HG03280 (cell line): Measurements from ENCODE around the gene COMMD3.
A peak's percentile ranks its signal among the peaks of the same experiment; 100 is the strongest.
"Not testable (repeated sequence)": the region's sequence is repeated elsewhere in the genome, so short reads cannot be mapped to it uniquely, and the experiment has no call there.

Experiments used
- ATAC-seq: cut with Tn5 transposase; IDR thresholded peaks from one replicate; pipeline ENCODE4 v1.9.1; 2021; ENCODE audit warnings: mild to moderate bottlenecking, moderate library complexity; ENCODE audit not compliant: unreplicated experiment

COMMD3 gene

DNA sequence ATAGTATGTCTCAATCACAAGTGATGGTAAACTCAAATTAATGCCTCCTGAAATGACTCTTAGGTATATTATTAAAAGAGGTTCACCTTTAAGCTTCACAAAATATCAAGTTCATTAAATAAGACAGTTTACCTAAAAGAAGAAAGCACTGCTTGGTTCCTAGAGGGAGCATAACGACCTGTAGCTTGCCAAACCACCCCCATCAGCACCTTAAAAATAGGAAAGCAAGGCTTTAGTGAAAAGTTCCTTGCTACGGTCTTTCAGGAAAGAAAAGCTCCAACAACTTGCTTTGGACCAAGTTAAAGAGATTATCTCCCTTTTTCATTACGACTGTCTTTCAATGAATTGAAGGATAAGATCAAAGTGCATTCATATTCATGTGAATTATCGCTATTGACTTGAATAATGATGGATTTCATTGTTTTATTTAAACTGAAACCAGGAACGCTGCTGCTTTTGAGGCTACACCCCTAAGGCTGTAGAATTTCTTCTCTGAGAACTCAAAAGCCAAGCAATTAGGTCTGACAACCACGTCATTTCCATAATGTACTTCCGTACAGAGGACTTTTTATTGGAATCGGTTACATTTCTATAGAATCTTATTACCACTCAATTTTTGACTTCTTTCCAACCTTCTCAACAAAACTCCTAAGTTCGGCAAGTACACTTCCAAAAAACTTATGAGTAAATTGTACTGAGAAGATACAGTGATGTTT lies 22.2 kb downstream of the COMMD3 start:
- ATAC-seq, result no peak

DNA sequence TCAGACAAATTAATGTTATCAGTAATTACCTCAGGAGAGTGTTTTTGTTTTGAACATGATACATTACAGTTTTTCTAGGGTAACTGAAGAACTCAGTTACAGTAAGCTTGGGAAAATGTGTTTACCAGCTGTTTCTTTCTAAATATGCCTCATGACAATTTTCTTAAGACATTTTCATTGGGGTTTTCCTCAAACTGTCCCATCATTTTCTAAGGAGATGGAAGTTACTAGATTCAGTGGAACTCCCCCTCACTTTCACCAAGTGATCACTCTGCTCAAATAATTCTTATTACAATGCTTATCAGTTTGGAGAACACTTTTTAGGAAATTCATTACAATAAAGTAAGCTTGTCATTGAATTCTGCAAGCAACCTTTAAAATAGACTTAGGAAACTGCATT lies 22.7 kb downstream of the COMMD3 start:
- no peak for ATAC-seq

DNA sequence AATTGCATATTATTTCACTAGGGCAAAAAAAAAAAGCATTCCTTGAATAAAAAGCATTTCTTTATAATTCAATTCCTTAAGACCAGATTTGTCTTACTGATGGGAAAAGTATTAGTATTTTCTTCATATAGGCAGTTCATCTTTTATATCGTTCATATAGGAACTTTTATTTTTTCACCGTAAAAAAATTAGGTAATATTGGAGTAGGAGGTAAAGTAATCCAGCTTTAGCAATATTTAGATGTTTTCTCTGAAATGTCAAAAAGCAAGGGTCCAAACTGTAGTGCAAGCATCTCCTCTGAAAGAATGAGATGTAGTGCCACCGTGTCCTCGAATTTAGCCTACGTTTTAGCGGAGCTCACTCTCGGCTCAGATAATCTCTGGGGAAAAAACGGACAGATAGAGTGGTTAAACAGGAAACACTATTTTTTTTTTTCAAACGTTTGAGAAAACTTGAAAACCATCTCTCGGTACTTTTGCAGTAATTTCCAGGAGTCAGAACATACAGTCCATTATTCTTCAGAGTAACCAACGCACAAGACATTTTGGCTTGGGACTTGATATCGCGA lies 23.7 kb downstream of the COMMD3 start:
- ATAC-seq, result no peak

DNA sequence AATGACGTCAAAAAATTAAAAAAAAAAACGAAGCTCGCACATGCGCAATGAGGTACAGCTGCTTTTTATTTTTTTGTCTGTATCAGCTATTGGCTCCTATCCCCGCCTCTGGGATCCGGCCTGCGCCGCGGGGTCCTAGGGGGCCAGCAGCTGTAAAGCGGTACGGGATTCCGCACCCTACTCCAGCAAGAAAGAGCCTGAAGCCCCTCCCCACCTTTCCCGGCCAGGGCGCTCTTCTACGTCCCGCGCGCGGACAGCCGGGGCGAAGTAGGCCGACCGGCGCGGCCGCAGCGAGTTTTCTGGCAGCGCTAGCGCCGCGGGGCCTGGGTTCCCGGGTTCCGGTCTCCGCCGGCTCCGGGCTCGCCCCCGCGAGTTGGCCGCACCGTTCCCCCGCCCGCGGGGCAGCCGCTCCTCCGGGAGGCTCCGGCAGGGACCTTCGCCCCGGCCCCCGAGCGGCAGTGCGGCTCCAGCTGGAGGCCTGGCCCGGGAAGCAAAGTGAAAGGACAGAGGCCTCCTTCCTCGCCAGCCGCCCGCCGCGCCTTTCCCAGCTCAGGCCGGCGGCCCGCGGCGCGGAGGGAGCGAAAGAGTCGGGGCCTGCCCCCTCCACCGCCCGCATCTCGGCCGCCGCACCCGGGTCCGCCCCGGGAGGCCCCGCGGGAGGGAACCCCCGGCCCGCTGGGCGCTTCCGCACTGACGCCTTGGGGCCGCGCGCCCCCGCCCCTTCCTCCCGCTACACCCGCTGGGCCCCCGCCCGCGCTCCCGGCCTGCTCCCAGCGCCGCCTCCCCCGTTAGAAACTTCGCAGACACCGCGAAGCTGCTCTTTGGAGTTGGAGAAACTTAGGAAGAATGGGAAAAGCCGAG lies 24.4 kb downstream of the COMMD3 start:
- peak; percentile 42 for ATAC-seq

DNA sequence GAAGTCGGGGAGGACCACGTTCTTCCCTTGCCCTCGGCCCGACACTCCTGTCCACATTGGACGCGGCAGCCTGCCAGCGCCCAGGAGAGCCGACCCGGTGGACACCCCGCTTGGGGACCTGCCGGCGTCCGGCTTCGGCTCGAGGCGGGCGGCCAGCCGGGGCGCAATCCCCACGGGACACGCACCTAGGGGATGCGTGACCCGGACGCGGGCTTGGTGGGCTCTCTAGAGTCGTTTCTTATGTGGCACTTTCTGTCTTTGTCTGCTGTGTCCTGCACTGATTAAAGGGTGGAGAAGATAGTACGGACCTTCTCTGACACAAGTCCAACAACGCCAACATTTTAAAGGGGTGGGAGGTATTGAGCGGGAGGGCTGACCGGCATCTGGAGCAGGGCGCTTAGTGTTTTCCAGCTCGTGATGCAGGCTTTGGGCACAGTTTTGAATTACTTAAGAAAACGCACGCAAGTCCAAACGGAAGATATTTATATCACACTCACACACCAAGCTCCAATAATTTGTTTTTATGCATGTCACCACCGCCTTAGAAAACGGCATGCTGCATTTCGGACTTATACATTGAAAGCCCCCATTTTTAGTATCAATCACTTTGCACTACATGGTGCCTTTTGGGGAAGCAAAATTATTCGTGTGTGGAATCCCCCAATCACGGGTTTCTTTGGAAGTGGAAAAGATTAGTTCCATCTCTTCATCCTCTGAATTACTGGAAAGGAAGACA lies 25.2 kb downstream of the COMMD3 start:
- ATAC-seq, result peak; percentile 14

DNA sequence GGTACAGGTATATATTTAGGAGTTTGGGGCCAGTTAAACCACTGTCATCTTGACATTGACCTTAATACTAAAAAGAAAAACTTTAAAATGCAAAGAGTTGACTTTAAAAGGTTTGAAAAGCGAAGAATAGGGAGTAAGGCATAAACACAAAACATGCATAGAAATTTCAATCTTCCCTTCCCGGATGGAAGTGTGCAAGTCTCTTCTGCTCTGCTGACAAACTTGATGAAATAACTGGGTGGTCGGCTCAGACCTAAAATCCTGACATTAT lies 25.7 kb downstream of the COMMD3 start:
- no peak for ATAC-seq

DNA sequence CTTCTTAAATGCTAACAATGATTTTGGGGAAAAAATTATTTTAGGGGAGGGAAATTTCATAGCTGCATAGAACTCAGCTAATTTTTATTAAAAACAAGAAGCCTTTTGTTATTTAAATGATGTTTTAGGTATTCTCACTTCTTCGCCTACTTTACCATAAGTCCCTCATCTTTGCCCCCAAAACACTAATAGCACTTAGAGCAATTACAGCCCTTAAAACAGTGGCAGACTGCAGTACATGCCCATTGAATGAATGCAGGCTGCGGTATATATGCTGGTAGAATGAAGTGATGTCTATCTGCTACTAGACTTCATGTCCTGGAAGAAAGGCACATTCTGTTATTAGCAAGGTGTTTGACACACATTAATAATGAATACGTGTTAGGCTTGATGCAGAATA lies 26.2 kb downstream of the COMMD3 start:
- no peak for ATAC-seq

DNA sequence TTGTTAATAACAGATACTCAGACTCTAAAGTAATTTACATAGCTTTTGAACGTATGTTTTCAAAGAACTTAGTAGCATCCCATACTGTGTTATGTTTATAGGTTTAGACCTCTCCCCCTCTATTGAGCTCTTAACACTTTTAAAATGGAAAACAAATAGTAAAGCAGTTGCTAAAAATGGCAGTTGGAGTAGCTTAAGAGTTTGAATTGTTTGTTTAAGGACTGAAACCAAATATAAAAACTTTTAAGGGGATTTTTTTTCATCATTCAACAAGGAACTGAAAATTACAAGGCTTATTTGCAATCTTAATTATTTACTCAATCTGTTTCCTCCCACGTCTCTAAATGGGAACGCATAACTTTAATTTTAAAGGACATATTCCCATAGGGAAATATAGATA lies 27.5 kb downstream of the COMMD3 start:
- no peak for ATAC-seq

DNA sequence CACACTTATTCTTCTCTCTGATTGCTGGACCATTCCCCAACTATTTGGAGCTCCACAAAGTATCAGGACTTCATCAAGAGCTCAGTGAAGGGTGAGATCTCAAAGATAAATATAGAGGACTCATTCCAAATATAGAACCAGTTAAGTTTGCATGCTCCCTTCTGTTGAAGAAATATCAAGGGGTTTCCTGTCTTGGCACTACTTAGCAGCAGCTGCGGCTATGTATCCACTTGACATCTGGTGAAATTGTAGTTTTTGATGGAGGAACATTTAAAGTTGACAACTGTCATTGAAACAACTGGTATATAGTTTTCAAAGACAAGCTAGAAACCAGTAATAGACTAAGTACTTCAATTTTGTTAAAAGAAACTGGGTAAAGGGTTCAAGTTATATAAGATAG lies 28.1 kb downstream of the COMMD3 start:
- ATAC-seq, result no peak

DNA sequence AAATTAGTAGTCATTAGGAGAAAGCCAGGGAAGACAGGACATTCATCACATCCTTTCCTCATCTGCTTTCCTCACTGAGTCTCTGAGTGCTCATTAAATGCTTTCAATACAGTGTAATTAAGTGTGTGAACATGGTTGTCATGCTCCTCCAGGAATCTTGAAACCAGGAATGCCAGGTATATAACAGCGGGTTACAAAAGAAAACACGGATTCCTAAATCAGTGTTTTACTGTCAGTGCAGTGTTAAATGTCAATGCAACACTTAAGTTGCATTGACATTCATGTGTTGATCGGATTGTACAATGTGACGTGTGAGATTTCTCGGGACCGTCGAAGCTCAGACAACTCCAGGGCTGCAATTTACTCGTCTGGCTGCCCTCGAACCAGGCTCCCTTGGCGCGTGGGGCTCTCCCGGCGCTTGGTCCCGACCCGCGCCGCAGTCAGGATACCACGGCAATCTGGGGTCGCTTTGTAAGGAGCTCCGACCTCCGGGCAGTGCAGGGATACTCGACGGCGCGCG lies 28.7 kb downstream of the COMMD3 start:
- ATAC-seq, result no peak

DNA sequence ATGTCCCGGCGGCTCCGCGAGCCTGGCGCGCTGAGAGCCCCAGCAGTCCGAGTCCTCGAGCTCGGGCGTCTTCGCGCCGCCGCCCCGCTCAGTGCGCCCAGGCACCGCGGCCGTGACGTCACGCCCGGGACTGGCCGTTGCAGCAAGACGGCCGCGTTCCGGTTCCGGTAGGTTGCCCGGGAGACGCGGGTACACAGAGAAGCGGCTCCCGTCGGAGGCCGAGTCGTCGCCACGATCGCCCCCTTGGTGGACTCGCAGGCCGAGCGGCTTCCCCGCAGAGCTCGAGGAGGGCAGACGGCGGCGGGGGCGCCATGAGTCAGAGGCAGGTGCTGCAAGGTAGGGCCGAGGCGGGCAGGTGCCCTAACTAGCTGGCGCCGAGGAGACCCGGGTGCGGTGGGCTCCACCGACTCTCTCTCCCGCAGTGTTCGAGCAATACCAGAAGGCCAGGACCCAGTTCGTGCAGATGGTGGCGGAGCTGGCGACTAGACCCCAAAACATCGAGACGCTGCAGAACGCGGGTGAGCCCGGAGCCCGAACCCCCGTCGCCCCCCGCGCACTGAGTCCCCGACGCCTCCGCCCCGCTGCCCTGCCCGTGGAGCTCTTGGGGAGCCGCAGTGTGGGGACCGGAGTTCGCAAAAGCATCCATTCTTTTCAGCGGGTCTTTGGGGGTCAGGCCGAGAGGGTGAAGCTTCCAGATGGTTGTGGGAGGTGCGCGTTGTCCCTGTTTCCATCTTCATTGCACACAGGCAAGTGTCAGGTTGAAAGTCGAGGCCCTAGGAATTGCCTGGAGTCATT lies 29.3 kb downstream of the COMMD3 start, which contains the start of gene SPAG6:
SPAG6 (plus strand) TSS at position 196 of the 795 bp plus-strand sequence; CDS start at position 312, 116 bp downstream.
- ATAC-seq, result no peak

DNA sequence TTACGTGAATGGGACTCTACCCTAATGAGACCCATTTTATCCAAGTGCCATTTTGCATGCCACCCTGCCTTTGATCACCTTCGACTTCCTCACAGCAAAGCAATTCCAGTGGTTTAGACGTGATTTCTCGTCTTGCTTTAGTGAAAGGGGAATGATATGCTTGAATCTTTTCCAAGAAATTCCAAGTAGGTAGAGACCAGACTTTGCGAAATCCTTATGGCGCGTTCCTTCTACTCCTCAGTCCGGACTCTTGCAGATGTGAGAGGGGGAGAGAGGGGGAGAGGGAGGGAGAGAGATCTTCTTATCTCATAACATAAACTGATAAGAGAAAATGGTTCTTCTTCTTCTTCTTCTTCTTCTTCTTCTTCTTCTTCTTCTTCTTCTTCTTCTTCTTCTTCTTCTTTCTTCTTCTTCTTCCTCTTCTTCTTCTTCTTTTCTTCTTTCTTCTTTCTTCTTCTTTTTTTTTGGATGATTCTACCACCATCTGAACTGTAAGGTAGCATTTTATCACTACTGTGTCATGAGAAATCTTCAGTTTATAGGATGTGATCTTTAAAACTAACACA lies 30.0 kb downstream of the COMMD3 start:
- no peak for ATAC-seq

DNA sequence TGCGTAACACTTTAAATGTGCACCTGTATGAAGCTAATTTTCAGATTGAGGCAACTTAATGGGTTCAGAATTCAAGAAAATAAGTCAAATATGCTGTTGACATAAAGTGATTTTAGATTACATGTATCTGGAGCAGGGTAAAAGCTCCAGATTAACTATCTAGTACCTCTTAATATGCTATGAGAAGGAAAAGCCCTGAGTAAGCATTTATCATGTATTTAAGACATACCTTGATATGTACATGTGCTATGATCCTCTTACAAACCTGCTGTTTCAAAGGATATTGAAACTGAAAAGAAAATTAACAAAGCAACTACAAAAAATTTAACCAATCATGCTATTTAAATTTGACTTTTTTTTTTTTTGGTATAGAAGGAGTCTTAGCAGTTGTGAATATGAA lies 33.6 kb downstream of the COMMD3 start:
- no peak for ATAC-seq

DNA sequence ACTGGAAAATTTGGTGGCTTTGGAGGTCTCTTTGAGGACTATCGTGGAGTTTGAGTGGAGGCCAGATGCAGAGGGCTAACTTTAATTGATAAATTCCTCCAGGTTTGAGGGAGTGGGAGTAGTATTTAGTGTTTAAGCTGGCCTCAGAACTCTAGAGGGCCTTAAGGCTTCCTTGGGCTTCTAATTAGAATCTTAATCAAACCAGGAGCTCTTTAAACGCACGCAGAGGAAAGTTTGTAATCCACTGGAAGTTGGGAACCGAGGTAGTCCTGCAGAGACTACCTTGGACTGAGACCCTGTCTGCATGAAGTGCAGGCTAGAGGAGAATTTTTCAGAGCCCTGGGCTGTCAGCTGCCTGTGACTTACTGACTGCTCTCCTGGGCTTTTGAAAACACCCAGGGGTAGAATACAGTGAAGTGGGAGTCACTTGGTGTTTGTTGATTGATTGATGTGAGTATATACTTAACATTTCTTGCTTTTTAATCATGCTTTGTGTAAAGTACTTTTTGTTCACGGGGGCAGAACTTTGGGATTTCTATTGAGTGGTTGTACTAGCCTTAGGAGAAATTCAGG lies 35.0 kb downstream of the COMMD3 start:
- no peak for ATAC-seq

DNA sequence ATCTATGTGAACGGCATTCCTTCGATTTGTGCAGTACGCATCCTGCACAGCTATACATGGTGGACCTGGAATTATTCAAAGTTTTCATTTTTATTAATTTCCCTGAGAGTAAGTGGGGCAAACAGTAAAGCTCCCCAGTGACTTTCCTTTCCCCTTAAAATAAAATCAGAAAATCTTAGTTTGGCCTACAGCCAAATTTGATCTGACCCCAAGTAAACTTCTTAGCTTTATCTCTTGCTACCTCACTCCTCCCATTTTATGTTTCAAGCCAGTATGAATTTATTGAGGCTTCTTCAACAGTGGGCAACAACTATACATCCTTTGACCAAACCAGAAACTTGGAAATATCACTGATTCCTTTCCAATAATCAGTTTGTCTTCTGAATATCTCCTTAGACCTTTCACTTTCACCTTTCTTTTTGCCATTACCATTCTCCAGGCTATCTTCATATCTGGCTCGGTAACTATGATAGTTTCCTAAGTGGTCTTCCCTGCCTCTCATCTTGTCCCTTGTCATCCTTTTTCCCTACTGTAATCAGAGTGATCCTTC lies 40.2 kb downstream of the COMMD3 start:
- no peak for ATAC-seq

DNA sequence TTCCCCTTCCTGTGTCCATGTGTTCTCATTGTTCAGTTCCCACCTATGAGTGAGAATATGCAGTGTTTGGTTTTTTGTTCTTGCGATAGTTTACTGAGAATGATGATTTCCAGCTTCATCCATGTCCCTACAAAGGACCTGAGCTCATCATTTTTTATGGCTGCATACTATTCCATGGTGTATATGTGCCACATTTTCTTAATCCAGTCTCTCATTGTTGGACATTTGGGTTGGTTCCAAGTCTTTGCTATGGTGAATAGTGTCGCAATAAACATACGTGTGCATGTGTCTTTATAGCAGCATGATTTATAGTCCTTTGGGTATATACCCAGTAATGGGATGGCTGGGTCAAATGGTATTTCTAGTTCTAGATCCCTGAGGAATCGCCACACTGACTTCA lies 41.6 kb downstream of the COMMD3 start:
- not testable (repeated sequence) for ATAC-seq

DNA sequence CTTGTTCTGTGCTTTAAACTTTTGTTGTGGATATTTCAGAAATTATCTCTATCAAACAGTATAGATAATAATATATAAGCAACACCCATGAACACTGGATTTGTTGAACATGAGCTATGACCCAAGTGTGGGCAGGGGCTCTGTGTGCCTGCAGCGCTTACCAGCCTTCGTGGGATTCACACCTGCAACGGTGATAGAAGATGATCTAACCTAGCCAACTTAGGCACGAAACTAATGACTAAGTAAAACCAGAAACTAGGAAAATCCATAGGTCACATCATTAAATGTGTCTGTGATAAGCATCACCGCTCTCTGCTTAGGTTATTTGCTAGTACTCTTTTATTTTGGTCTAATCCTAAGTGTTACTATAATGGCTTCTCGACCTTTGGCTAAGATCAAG lies 47.1 kb downstream of the COMMD3 start:
- ATAC-seq, result no peak

DNA sequence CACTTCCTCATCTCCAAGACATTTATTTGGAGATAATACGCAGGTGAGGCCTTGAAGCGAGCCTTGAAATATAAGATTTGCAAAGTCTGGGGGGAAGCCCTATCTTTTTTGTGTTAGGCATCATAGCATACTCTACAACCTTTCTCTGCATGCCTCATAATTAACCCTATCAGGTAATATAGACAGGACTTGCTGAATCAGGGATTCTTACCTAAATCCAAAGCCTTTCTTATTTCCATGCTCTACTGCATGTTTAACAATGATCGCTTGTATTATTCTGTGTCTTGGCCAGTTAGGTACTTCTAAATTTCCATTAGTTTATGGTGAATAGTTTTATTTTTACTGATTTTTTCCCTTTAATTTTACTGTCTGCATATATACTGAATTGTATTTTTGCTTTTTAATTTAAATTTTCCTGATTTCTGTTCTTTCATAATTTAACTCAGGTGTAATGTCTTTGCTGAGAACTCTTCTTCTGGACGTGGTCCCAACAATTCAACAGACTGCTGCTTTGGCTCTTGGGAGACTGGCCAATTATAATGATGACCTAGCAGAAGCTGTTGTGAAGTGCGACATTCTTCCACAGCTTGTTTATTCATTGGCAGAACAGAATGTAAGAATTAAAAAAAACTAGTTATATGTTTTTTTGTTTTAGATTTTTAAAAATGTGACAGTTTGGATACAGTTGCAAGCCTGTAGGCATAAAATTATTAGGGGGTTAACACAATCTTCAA lies 48.4 kb downstream of the COMMD3 start:
- no peak for ATAC-seq

DNA sequence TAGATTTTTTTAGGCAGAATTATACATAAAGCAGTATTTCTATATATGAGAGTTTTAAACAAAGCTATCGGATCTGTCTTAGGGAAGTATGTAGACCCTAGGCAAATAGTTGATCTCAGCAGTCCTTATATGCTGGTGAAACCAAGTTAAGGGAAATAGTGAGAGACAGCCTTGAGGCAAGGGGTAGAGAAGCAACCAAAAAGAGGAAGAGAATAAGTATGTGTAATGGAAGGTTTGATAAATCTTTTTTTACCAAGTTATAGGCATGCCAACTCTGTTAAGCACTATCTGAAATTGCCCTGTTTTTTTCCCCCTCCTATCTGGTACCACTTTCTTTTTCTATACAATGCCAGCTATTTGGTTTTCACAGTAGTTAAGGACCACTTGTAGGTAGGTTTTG lies 49.0 kb downstream of the COMMD3 start:
- peak; percentile 46 for ATAC-seq
